ENCODE measurements around the gene LRRC4C.

The LRRC4C gene

GRCh38 chr11:41284354-41284753, 175.1 kb downstream of the LRRC4C start:
- H3K36me3 Mint-ChIP-seq, result no peaks in the 10 kb centered on the region
- no peak for DNase-seq

GRCh38 chr11:41283191-41283930, 176.1 kb downstream of the LRRC4C start:
- ATAC-seq (replicated peaks) (no peak), DNase-seq (no peak)
- Mint-ChIP-seq H3K27me3 (no peaks in the 10 kb centered on the region), H3K9me3 (no peaks in the 10 kb centered on the region), H3K4me1 (no peaks in the 10 kb centered on the region), H3K36me3 (no peaks in the 10 kb centered on the region), H3K4me3 (no peak overlapping the region), H3K27ac (no peak overlapping the region)

More at GRCh38 chr11:41284354-41284753, 175.1 kb downstream of the LRRC4C start:
- H3K9me3 Mint-ChIP-seq, result no peaks in the 10 kb centered on the region
- H3K27ac Mint-ChIP-seq, result no peak overlapping the region
- H3K27me3 Mint-ChIP-seq, result no peaks in the 10 kb centered on the region
- H3K4me1 Mint-ChIP-seq, result no peaks in the 10 kb centered on the region
- no peak overlapping the region for H3K4me3 Mint-ChIP-seq
- no peak for ATAC-seq (replicated peaks)

GRCh38 chr11:41282395-41282794, 177.1 kb downstream of the LRRC4C start:
- Mint-ChIP-seq H3K4me1 (no peaks in the 10 kb centered on the region), H3K27ac (no peak overlapping the region), H3K27me3 (no peaks in the 10 kb centered on the region), H3K9me3 (no peaks in the 10 kb centered on the region), H3K36me3 (no peaks in the 10 kb centered on the region), H3K4me3 (no peak overlapping the region)
- no peak for ATAC-seq (replicated peaks)
- no peak for DNase-seq

- Mint-ChIP-seq H3K36me3 (no peaks in the 10 kb centered on the region), H3K27ac (no peak overlapping the region), H3K4me3 (no peak overlapping the region), H3K9me3 (no peaks in the 10 kb centered on the region), H3K27me3 (no peaks in the 10 kb centered on the region), H3K4me1 (no peaks in the 10 kb centered on the region)
- no peak for ATAC-seq (replicated peaks)
- DNase-seq, result no peak
These were observed 178.2 kb downstream of the LRRC4C start for GRCh38 chr11:41281131-41281742.

GRCh38 chr11:41274831-41275230, 184.6 kb downstream of the LRRC4C start:
- no peaks in the 10 kb centered on the region for H3K4me1 Mint-ChIP-seq
- DNase-seq, result no peak
- no peaks in the 10 kb centered on the region for H3K27me3 Mint-ChIP-seq
- H3K9me3 Mint-ChIP-seq, result peaks cover 0 to 10% of the 10 kb centered on the region in 2 donors
- H3K27ac Mint-ChIP-seq, result no peak overlapping the region
- ATAC-seq (replicated peaks), result no peak
- no peaks in the 10 kb centered on the region for H3K36me3 Mint-ChIP-seq
- no peak overlapping the region for H3K4me3 Mint-ChIP-seq

- ATAC-seq (replicated peaks) (no peak), DNase-seq (no peak)
- H3K27me3 Mint-ChIP-seq, result no peaks in the 10 kb centered on the region
- H3K4me3 Mint-ChIP-seq, result no peak overlapping the region
- H3K9me3 Mint-ChIP-seq, result peaks cover 0 to 10% of the 10 kb centered on the region in 2 donors
- no peak overlapping the region for H3K27ac Mint-ChIP-seq
- no peaks in the 10 kb centered on the region for H3K36me3 Mint-ChIP-seq
- no peaks in the 10 kb centered on the region for H3K4me1 Mint-ChIP-seq
These were observed 185.5 kb downstream of the LRRC4C start for GRCh38 chr11:41273908-41274307.

- ATAC-seq (replicated peaks) (no peak), DNase-seq (no peak)
- peaks cover 1 to 3% of the 10 kb centered on the region in 2 donors for H3K9me3 Mint-ChIP-seq
These were observed 192.0 kb downstream of the LRRC4C start for GRCh38 chr11:41267451-41267850.

GRCh38 chr11:41256041-41256440, 203.4 kb downstream of the LRRC4C start:
- Mint-ChIP-seq H3K4me1 (no peaks in the 10 kb centered on the region), H3K9me3 (peaks cover 3 to 8% of the 10 kb centered on the region in 2 donors), H3K4me3 (no peak overlapping the region), H3K27me3 (no peaks in the 10 kb centered on the region), H3K36me3 (no peaks in the 10 kb centered on the region), H3K27ac (no peak overlapping the region)
- ATAC-seq (replicated peaks) (no peak), DNase-seq (no peak)

More at GRCh38 chr11:41267451-41267850, 192.0 kb downstream of the LRRC4C start:
- no peaks in the 10 kb centered on the region for H3K4me1 Mint-ChIP-seq
- H3K4me3 Mint-ChIP-seq, result no peak overlapping the region
- no peaks in the 10 kb centered on the region for H3K27me3 Mint-ChIP-seq
- no peaks in the 10 kb centered on the region for H3K36me3 Mint-ChIP-seq
- H3K27ac Mint-ChIP-seq, result no peak overlapping the region

GRCh38 chr11:41254966-41255365, 204.5 kb downstream of the LRRC4C start:
- DNase-seq (no peak), ATAC-seq (replicated peaks) (no peak)
- Mint-ChIP-seq H3K27me3 (no peaks in the 10 kb centered on the region), H3K4me1 (no peaks in the 10 kb centered on the region), H3K36me3 (no peaks in the 10 kb centered on the region), H3K4me3 (no peak overlapping the region), H3K9me3 (peaks cover 3 to 9% of the 10 kb centered on the region in 2 donors), H3K27ac (no peak overlapping the region)

- no peak for DNase-seq
- Mint-ChIP-seq H3K27ac (no peak overlapping the region), H3K36me3 (no peaks in the 10 kb centered on the region), H3K9me3 (peaks cover 9 to 14% of the 10 kb centered on the region in 2 donors), H3K4me1 (no peaks in the 10 kb centered on the region), H3K4me3 (no peak overlapping the region), H3K27me3 (no peaks in the 10 kb centered on the region)
- no peak for ATAC-seq (replicated peaks)
These were observed 209.0 kb downstream of the LRRC4C start for GRCh38 chr11:41250408-41250935.

GRCh38 chr11:41247621-41248020, 211.8 kb downstream of the LRRC4C start:
- no peak for DNase-seq
- no peaks in the 10 kb centered on the region for H3K4me1 Mint-ChIP-seq
- H3K27ac Mint-ChIP-seq, result no peak overlapping the region
- ATAC-seq (replicated peaks), result no peak
- no peaks in the 10 kb centered on the region for H3K36me3 Mint-ChIP-seq
- H3K9me3 Mint-ChIP-seq, result peaks cover 9 to 14% of the 10 kb centered on the region in 2 donors
- no peak overlapping the region for H3K4me3 Mint-ChIP-seq
- H3K27me3 Mint-ChIP-seq, result no peaks in the 10 kb centered on the region

GRCh38 chr11:41246399-41246745, 213.1 kb downstream of the LRRC4C start:
- H3K27ac Mint-ChIP-seq, result no peak overlapping the region
- DNase-seq, result no peak
- no peaks in the 10 kb centered on the region for H3K36me3 Mint-ChIP-seq
- peaks cover 9% of the 10 kb centered on the region in 2 donors for H3K9me3 Mint-ChIP-seq
- no peaks in the 10 kb centered on the region for H3K27me3 Mint-ChIP-seq
- no peak for ATAC-seq (replicated peaks)
- no peak overlapping the region for H3K4me3 Mint-ChIP-seq
- no peaks in the 10 kb centered on the region for H3K4me1 Mint-ChIP-seq

GRCh38 chr11:41245704-41246398, 213.6 kb downstream of the LRRC4C start:
- peak in 1 of 2 donors; percentile 29 for ATAC-seq (replicated peaks)
- no peak overlapping the region for H3K27ac Mint-ChIP-seq
- H3K9me3 Mint-ChIP-seq, result peaks cover 5 to 6% of the 10 kb centered on the region in 2 donors
- H3K4me3 Mint-ChIP-seq, result no peak overlapping the region
- DNase-seq, result no peak
- H3K4me1 Mint-ChIP-seq, result no peaks in the 10 kb centered on the region
- no peaks in the 10 kb centered on the region for H3K27me3 Mint-ChIP-seq
- no peaks in the 10 kb centered on the region for H3K36me3 Mint-ChIP-seq

- DNase-seq (no peak), ATAC-seq (replicated peaks) (no peak)
- H3K9me3 Mint-ChIP-seq, result peaks cover 5 to 6% of the 10 kb centered on the region in 2 donors
- H3K4me1 Mint-ChIP-seq, result no peaks in the 10 kb centered on the region
- no peaks in the 10 kb centered on the region for H3K27me3 Mint-ChIP-seq
- no peak overlapping the region for H3K4me3 Mint-ChIP-seq
- no peaks in the 10 kb centered on the region for H3K36me3 Mint-ChIP-seq
- no peak overlapping the region for H3K27ac Mint-ChIP-seq
These were observed 214.3 kb downstream of the LRRC4C start for GRCh38 chr11:41245184-41245583.
